ENCODE measurements around the gene TMPRSS11F.

The TMPRSS11F gene

DNA sequence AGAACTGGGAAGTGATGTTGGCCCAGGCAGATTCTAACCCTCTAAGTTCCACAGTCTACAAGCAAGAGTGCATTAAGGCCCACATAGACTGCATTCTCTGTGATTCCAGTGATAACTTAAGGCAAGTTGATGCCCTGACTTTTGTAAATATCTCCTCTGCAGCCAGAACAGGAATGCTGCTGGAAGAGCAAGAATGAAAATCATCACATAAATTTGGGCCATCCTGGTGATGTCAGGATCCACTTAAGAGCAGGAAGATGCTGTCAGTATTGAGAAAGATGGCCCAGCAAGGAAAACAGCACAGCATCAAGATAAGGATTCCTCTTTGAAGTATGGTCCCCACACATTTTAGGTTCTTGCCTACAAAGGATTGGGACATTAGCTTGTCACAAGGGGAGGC is 52.4 kb downstream of the TMPRSS11F start:
- DNase-seq: no peak

DNA sequence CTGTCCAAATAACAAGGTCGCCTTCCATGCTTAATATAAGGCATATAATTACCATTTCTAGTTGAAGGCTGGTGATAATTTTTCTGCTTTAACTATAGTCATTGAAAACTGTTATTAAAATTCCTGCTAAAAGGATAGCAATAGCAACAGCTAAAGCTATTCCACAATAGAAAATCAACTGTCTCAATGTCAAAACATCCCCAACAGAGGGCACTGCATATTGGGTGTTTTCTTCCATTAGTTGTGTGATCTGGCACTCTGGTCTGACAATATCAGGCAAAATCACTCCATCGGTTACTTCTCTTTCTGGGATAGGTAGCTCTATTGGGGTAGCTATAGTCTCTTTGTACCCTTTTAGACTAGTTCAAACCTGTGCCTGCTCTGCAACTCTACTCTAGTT is 53.5 kb downstream of the TMPRSS11F start:
- no peak for DNase-seq

DNA sequence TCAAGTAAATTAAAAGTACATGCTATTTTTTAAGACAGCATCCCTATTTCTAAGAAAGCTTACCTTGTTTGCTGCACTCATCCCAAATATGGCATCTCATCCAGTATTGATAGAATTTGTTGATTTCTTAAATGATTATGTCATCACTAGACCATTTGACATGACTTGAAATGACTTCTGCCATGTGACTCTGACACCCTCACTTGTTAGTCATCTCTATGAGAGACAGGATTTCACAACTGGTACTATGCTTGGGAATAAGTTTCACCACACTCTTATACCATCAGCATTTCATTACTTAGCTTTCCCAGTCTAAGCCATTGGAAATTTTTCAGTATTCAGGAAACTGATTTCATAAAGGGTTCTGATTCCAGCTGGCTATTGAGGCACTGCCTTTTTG is 55.3 kb downstream of the TMPRSS11F start:
- DNase-seq: no peak

DNA sequence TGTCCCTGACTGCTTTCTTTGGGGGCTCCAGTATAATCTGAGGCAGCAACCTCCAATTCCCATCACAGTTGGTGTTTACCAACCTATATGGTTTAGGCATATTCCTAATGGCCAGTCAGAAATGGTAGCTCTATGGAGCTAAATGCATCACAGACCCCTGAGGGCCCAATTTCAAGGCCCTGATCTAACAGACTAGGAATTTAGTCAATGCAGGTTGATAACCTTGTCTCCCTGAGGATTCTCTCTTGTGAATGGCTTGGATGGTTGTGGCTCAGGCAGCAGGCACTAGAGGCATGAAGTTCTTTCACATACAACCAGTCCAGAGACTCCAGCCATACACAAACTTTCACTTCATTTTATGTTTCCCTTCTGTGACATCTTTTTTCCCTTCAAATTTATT is 59.4 kb downstream of the TMPRSS11F start:
- DNase-seq: no peak

DNA sequence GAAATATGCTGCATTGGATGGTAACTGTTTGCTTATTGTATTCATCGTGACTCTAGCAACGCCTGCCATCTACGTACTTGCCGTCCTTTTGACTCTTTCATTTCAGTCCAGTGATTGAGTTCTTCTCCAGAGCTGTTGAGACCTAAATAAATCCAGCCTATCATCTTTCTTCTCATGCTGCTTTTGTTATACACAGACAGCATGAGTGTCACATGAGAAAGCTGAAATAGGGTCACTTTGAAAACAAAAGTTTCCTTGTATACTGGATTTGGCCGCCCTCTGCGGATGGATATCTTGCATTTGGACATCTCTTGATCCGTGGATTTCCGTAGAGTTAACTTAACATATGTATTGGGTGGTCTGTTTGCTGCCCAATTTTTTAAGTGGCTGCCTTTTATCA is 67.2 kb downstream of the TMPRSS11F start:
- no peak for DNase-seq

DNA sequence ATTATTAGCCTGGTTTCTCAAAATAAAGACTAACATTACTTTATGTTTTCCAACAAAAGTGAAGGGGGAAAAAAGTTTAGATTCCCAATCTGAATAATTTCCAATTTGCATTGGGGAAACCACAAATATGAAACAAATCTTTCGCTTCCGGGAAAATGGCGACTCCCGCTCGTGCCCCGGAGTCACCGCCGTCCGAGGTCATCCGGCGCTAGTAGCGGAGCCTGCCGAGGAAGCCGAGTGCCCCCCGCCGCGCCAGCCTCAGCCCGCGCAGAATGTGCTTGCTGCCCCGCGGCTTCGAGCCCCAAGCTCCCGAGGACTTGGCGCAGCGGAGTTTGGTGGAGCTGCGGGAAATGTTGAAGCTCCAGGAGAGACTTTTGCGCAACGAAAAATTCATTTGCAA is 91.4 kb downstream of the TMPRSS11F start:
- no peak for DNase-seq

DNA sequence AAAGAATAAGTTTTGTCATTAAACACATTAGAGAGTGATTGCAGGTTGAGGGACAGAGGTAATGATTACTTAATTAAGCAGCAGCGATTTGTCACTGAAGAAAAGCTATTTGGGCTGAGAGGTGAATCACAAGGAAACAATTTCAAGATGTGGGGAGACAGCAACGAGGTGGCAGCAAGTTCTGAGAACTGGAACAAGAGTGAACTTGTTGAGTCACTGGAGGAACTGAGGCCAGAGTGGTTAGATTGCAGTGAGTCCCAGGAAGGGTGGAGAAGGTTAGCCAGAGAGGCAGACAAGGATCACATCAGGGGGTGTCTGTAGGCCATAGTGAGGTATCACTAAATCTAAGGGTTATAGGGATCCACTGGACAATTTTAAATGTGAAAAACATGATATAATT is 108.5 kb downstream of the TMPRSS11F start:
- no peak for DNase-seq

DNA sequence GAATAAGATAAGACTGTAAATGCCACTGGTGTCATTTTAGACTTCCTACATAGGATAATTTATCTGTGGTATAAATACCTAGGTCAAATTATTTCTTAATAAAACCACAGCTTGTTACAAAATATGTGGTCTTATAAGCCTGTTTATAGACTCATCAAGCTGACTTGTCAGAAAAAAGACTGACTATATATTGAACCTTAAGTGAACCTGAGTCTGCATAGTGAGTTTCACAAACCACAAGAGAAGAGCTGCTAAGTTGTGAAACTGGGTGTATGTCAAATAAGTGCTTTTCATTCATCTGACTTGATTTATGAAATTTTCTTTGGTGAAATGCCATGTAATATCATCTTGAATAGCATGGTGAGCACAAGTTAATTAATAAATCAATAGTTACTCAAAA is 118.0 kb downstream of the TMPRSS11F start:
- DNase-seq: no peak

Data from NCI-H510A treated with DMSO at 0.1 percent for 48 hours (cell line).